GM12864 (cell line): Measurements from ENCODE around the gene EQTN.
"Not testable (repeated sequence)": the region's sequence is repeated elsewhere in the genome, so short reads cannot be mapped to it uniquely, and the experiment has no call there.

ENCODE experiments used
- DNase-seq: peaks from one replicate; pipeline ENCODE4 v3.0.0-alpha.2; 2011; ENCODE audit warnings: low read depth
- H3K4me3 ChIP-seq: 2 replicates; pipeline ENCODE4 v1.5.1; 2011; ENCODE audit warnings: mild to moderate bottlenecking, low read depth, low read length, control low read depth
- CTCF ChIP-seq: IDR thresholded peaks from 2 replicates; pipeline ENCODE4 v1.5.1; 2011; ENCODE audit warnings: low read depth, mild to moderate bottlenecking, moderate library complexity, low read length, control low read depth, inconsistent platforms; ENCODE audit errors: missing control alignments

Gene EQTN

GRCh38 chr9:27261517-27262211, 35.3 kb downstream of the EQTN start:
- TF ChIP-seq CTCF, result no peak
- no peak for DNase-seq
- H3K4me3 ChIP-seq, result no peak overlapping the region

- H3K4me3 ChIP-seq, result no peak overlapping the region
- DNase-seq, result no peak
- TF ChIP-seq CTCF, result no peak
These were observed 36.0 kb downstream of the EQTN start for GRCh38 chr9:27260789-27261516.

GRCh38 chr9:27258662-27259061, 38.3 kb downstream of the EQTN start:
- H3K4me3 ChIP-seq, result no peak overlapping the region
- DNase-seq, result no peak
- TF ChIP-seq CTCF, result no peak

- DNase-seq, result no peak
- no peak for TF ChIP-seq CTCF
- H3K4me3 ChIP-seq, result no peak overlapping the region
These were observed 48.2 kb downstream of the EQTN start for GRCh38 chr9:27248702-27249101.

GRCh38 chr9:27247756-27248155, 49.2 kb downstream of the EQTN start:
- H3K4me3 ChIP-seq, result no peak overlapping the region
- TF ChIP-seq CTCF, result peak; percentile 68
- DNase-seq, result no peak

- DNase-seq, H3K4me3 ChIP-seq: not testable (repeated sequence)
These were observed 57.3 kb downstream of the EQTN start for GRCh38 chr9:27239648-27240047.
